Measurements from ENCODE around the gene PHACTR3. TPM values are rescaled to one million over a fixed set of nuclear protein-coding genes. Genes with fewer than 3 reads are reported as not detected.

PHACTR3 gene
- total and polyA plus RNA-seq, 2 of the 8 experiments (the other 6 are each of a cell fraction or from before 2014, with no cell fraction given): 0.05 to 0.13 TPM

DNA sequence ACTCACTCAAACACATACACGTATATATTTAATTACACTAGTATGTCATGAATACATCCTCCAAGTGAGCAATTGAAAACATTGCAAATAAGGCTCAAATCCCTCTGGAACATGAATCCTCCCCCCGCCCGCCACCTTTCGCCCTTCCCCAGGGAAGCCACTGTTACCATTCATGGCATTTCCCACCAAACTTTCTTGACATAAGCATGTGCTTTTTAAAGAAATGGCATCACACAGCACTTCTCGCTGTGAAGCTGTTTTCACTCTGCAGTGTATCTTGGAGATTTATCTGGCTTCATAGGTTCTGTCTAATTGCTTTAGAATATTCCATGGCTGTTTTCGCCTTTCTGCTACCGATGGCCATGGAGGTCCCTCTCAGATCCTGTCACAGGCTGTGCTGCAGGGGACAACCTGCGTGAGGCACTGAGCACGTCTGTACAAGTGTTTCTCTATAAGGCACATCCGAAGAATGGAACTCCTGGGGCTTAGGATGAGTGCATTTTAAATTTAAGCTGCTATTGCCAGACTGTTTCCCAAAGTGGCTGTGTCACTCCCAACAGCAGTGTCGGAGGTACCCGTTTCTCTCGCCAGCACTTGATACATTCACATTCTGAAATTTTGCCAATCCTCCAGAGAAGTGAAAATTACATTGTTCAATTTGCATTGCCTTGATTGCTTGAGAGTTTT, 22.2 kb upstream of the PHACTR3 start:
- Histone ChIP-seq H2BK20ac (ENCODE audit: low read length) (no peak overlapping the region), H3K23me2 (ENCODE audit: low read depth, low read length) (peaks cover 4% of the 10 kb centered on the region; the same call in 1 of the 2 replicates), H3K4me2 (ENCODE audit: insufficient read depth in 1 of 2, low read depth in 2 of 2, low read length in 2 of 2) (no peak overlapping the region), H3K79me2 (ENCODE audit: control insufficient read depth in 1 of 2, insufficient read depth in 2 of 2, low read length in 2 of 2) (no peaks in the 10 kb centered on the region), H4K91ac (replicated peaks; ENCODE audit: insufficient read length, low read length) (no peak overlapping the region), H3K23ac (ENCODE audit: insufficient read length) (no peak overlapping the region), H2BK120ac (replicated peaks; ENCODE audit: low read depth, low read length) (no peak overlapping the region), H3K27me3 (replicated peaks in 1 of 4; ENCODE audit: control insufficient read depth in 3 of 4, extremely low read depth in 1 of 4, insufficient read depth in 3 of 4, low read length in 3 of 4) (peaks cover 6 to 26% (median 15%) of the 10 kb centered on the region in 4 experiments), H3K79me1 (ENCODE audit: low read depth, low read length) (no peaks in the 10 kb centered on the region), H3K4me1 (replicated peaks in 1 of 4; ENCODE audit: control insufficient read depth in 3 of 4, insufficient read depth in 4 of 4, low read length in 3 of 4) (no peaks in the 10 kb centered on the region; a peak in 2 of 7 replicates), H4K8ac (ENCODE audit: extremely low read depth, insufficient read depth, low read length) (no peak overlapping the region), H2BK5ac (ENCODE audit: low read depth, low read length) (no peak overlapping the region), H2BK12ac (ENCODE audit: low read depth, low read length) (no peak overlapping the region), H3K18ac (ENCODE audit: extremely low read depth, low read length) (no peak overlapping the region), H3K4me3 (ENCODE audit: extremely low read depth in 1 of 4, insufficient read depth in 2 of 4, low read depth in 3 of 4, low read length in 4 of 4) (no peak overlapping the region), H3K27ac (ENCODE audit: low read depth, low read length) (no peak overlapping the region), H3K4ac (replicated peaks; ENCODE audit: insufficient read length, low read depth, low read length) (no peak overlapping the region), H2AK5ac (ENCODE audit: low read depth, low read length) (no peak overlapping the region), H3K9ac (replicated peaks in 1 of 4; ENCODE audit: extremely low read depth in 1 of 4, low read depth in 3 of 4, low read length in 3 of 4) (no peak overlapping the region), H3K36me3 (ENCODE audit: control insufficient read depth in 2 of 4, insufficient read depth in 4 of 4, low read length in 3 of 4) (no peaks in the 10 kb centered on the region; a peak in 1 of 8 replicates), H3K9me3 (ENCODE audit: insufficient read depth in 2 of 2, low read depth in 1 of 2, low read length in 1 of 2) (peaks cover 48 to 86% of the 10 kb centered on the region in 2 experiments), H3K56ac (replicated peaks; ENCODE audit: insufficient read length, low read depth, low read length) (no peak overlapping the region), H2BK15ac (ENCODE audit: low read length) (no peak overlapping the region), H3K14ac (ENCODE audit: insufficient read length) (no peak overlapping the region), H4K20me1 (replicated peaks in 1 of 2; ENCODE audit: control insufficient read depth in 1 of 2, insufficient read depth in 2 of 2, low read length in 2 of 2) (peaks cover 0 to 4% of the 10 kb centered on the region in 2 experiments), H4K5ac (ENCODE audit: insufficient read length, low read depth, low read length) (no peak overlapping the region), H2AFZ (ENCODE audit: low read length) (no peak overlapping the region)
- FAIRE-seq (no peak), DNase-seq (ENCODE audit: low read depth in 1 of 2, low spot score in 2 of 2) (no peak)
- WGBS, 2 experiments (ENCODE audit: extremely low coverage in 1 of 2, insufficient coverage in 1 of 2, insufficient read length in 1 of 2, insufficient replicate concordance in 2 of 2, low coverage in 1 of 2, low lambda C conversion rate in 2 of 2, missing lambda C conversion rate in 1 of 2): 79% methylated on average over 13 of the region's 13 CpGs; no CpG with 5 or more reads in 1 of the 2 experiments
- ChIA-PET POLR2A (ENCODE audit: partially characterized antibody) (no interaction called here), CTCF (ENCODE audit: partially characterized antibody) (interaction anchor here (1.3 to 2.0 kb wide), 3 partner anchors 11 to 15 kb away, joined by 3 to 5 read pairs (median 5); no protein-coding TSS in a partner anchor)
- no peak for TF ChIP-seq CEBPB (IDR thresholded peaks at IDR 0.05; ENCODE audit: low read depth, low read length)
- TF ChIP-seq SUZ12 (IDR thresholded peaks at IDR 0.05; ENCODE audit: low read length): no peak
- TF ChIP-seq, protein P1, sequence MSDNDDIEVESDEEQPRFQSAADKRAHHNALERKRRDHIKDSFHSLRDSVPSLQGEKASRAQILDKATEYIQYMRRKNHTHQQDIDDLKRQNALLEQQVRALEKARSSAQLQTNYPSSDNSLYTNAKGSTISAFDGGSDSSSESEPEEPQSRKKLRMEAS (IDR thresholded peaks at IDR 0.05): no peak
- TF ChIP-seq HDAC2 (IDR thresholded peaks at IDR 0.05; ENCODE audit: borderline replicate concordance in 1 of 2, low read depth in 2 of 2, low read length in 2 of 2): no peak
- no peak for TF ChIP-seq SP4 (IDR thresholded peaks at IDR 0.05; ENCODE audit: low read length)
- no peak for TF ChIP-seq ASH2L (IDR thresholded peaks at IDR 0.05; ENCODE audit: low read length)
- no peak for TF ChIP-seq SIRT6 (IDR thresholded peaks at IDR 0.05; ENCODE audit: low read length)
- no peak for TF ChIP-seq CHD2 (IDR thresholded peaks at IDR 0.05; ENCODE audit: low read length)
- no peak for TF ChIP-seq POLR2A (IDR thresholded peaks at IDR 0.05; ENCODE audit: control extremely low read depth in 1 of 2, low read depth in 2 of 2, low read length in 2 of 2)
- no peak for TF ChIP-seq TAF7 (optimal IDR thresholded peaks at IDR 0.05; ENCODE audit: borderline replicate concordance, low read depth, low read length)
- TF ChIP-seq RXRA (IDR thresholded peaks at IDR 0.05; ENCODE audit: insufficient read depth, low read depth, low read length): no peak
- no peak for TF ChIP-seq ZNF274 (IDR thresholded peaks at IDR 0.05; ENCODE audit: borderline replicate concordance, extremely low read depth, low read length)
- TF ChIP-seq RBBP5 (IDR thresholded peaks at IDR 0.05; ENCODE audit: borderline replicate concordance, low read depth, low read length): no peak
- TF ChIP-seq BRCA1 (IDR thresholded peaks at IDR 0.05; ENCODE audit: low read depth, low read length): no peak
